Calu3 (cell line): ENCODE measurements around the gene HRG. TPM values are rescaled to one million over a fixed set of nuclear protein-coding genes. Genes with fewer than 3 reads are reported as not detected.

Source experiments
- BruUV-seq: library from RNA; stranded (reverse); fragments of 400-500 nt; replicated peaks from 2 replicates; lab custom pipeline; 2021; lab: Mats Ljungman, UMichigan
- CTCF ChIA-PET: fragments of 300-600 bp; sonication (Branson Sonifier 250); formaldehyde crosslinking; loops from one replicate; lab custom pipeline; 2022; ENCODE audit warnings: antibody characterized with exemption; lab: Charles Lee
- DNase-seq: peaks from one replicate; pipeline ENCODE4 v3.0.0; 2022
- H3K27ac Mint-ChIP-seq: one replicate; pipeline ENCODE4 v1.8.0; 2022; ENCODE audit warnings: mixed read lengths; ENCODE audit not compliant: unreplicated experiment
- H3K27me3 Mint-ChIP-seq: one replicate; pipeline ENCODE4 v1.8.0; 2022; ENCODE audit warnings: mixed read lengths; ENCODE audit not compliant: unreplicated experiment
- H3K36me3 Mint-ChIP-seq: one replicate; pipeline ENCODE4 v1.8.0; 2022; ENCODE audit warnings: mild to moderate bottlenecking, moderate library complexity, mixed read lengths; ENCODE audit not compliant: insufficient read depth, unreplicated experiment
- H3K4me1 Mint-ChIP-seq: one replicate; pipeline ENCODE4 v1.8.0; 2022; ENCODE audit warnings: mild to moderate bottlenecking, low read depth, mixed read lengths; ENCODE audit not compliant: unreplicated experiment
- H3K4me3 Mint-ChIP-seq: one replicate; pipeline ENCODE4 v1.8.0; 2022; ENCODE audit warnings: mild to moderate bottlenecking, low read depth, moderate library complexity, mixed read lengths; ENCODE audit not compliant: unreplicated experiment
- H3K9me3 Mint-ChIP-seq: one replicate; pipeline ENCODE4 v1.8.0; 2022; ENCODE audit warnings: low read depth, mixed read lengths; ENCODE audit not compliant: unreplicated experiment
- intact Hi-C: fragments of 100-400 bp; cut with micrococcal nuclease; formaldehyde crosslinking; loops from one replicate; pipeline ENCODE4 v1.10.0; 2022; ENCODE audit not compliant: unreplicated experiment
- total RNA-seq: library from RNA; stranded (reverse); gene quantifications from 2 replicates; pipeline ENCODE4 v1.2.3, GENCODE V29; 2022
- TF ChIP-seq, protein P1 (sequence below): fragments of 200-600 bp; IDR thresholded peaks from one replicate; pipeline ENCODE4 v1.8.0; 2022; ENCODE audit warnings: antibody characterized with exemption; ENCODE audit not compliant: unreplicated experiment

Gene HRG
- total RNA-seq, 1 experiment from 2014 or later = 0.40 TPM

DNA sequence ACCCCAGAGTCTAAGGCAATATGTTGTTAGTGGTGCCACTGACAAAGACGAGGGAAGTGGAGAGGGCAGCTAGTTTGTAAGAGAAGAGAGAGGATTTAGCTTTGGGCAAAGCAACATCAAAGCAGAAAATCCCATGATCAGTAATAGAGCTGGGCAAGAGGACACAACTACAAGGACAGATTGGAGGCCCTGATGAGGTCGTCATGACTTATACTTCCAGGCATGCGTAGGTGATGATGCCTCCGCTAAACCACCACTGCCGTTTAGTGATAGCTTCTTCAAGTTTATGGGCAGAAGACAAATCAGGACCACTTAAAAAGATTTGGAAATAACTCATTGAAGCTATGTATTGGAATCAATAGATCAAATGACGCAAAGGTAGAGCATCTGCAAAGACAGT lies 2.6 kb downstream of the HRG start:
- H3K27me3 Mint-ChIP-seq = no peaks in the 10 kb centered on the region
- CTCF ChIA-PET = no interaction called here
- peaks cover 42% of the 10 kb centered on the region for H3K4me1 Mint-ChIP-seq
- TF ChIP-seq, protein P1, sequence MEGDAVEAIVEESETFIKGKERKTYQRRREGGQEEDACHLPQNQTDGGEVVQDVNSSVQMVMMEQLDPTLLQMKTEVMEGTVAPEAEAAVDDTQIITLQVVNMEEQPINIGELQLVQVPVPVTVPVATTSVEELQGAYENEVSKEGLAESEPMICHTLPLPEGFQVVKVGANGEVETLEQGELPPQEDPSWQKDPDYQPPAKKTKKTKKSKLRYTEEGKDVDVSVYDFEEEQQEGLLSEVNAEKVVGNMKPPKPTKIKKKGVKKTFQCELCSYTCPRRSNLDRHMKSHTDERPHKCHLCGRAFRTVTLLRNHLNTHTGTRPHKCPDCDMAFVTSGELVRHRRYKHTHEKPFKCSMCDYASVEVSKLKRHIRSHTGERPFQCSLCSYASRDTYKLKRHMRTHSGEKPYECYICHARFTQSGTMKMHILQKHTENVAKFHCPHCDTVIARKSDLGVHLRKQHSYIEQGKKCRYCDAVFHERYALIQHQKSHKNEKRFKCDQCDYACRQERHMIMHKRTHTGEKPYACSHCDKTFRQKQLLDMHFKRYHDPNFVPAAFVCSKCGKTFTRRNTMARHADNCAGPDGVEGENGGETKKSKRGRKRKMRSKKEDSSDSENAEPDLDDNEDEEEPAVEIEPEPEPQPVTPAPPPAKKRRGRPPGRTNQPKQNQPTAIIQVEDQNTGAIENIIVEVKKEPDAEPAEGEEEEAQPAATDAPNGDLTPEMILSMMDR = no peak
- no TSS peak for BruUV-seq
- peaks cover 6% of the 10 kb centered on the region for H3K36me3 Mint-ChIP-seq
- no peak overlapping the region for H3K4me3 Mint-ChIP-seq
- DNase-seq = no peak
- peak overlapping the region; percentile 18 for H3K27ac Mint-ChIP-seq
- intact Hi-C loops = no loop called here
- peaks cover 9% of the 10 kb centered on the region for H3K9me3 Mint-ChIP-seq

DNA sequence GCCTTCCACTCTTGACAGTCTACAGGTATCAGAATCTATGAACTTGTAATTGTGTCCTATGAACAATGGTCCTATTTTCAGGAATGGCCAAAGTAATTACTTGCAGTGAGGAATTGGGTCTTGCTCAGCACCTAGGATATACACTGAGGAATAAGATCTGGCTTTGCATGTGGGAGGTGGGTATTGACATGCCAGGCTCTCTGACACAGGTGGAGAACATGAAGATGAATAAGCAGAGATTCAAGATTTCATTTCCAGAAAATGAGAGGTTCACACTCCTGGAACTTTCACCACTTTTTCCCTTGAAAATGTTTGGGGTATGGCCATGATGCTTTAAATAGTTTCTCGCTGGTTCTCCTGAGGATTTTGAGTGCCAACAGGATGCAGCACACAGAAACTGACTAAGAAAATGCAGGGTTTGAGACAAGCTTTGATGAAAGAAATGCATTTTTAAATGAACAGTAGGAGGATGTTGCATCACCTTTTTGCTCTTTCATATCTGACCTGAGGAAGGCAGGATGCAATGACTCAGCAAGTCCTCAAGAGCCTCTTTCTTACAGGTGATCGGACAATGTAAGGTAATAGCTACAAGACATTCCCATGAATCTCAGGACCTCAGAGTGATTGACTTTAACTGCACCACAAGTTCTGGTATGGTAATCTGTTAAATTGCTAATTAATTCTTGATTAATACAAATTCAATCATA lies 3.7 kb downstream of the HRG start:
- no TSS peak for BruUV-seq
- Mint-ChIP-seq H3K4me3 (no peak overlapping the region), H3K4me1 (peaks cover 31% of the 10 kb centered on the region), H3K36me3 (peaks cover 6% of the 10 kb centered on the region), H3K27me3 (no peaks in the 10 kb centered on the region), H3K9me3 (peaks cover 9% of the 10 kb centered on the region), H3K27ac (peak overlapping the region; percentile 83)
- intact Hi-C loops = no loop called here
- CTCF ChIA-PET = no interaction called here
- peak; percentile 41 for DNase-seq
- TF ChIP-seq, protein P1 = no peak

DNA sequence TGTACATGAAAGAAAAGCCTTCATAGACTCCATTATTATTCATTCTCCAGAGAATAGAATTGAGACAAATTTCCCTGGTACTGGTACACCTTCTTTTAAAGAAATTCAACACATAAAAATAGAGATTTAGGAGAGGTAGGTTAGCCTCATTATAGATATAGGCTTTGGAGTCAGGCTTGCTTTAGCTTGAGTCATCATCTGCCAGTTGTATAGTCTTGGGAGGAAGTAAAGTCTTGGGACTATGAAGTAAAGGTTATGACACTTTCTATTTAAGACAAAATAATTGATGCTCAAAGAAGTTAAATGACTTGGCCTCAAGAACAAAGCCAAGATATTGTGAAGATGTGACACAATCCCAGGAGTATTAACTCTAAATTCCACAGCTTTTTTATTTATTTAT lies 4.3 kb downstream of the HRG start:
- H3K4me3 Mint-ChIP-seq = no peak overlapping the region
- CTCF ChIA-PET = no interaction called here
- H3K9me3 Mint-ChIP-seq = peaks cover 9% of the 10 kb centered on the region
- peaks cover 6% of the 10 kb centered on the region for H3K36me3 Mint-ChIP-seq
- TSS peak; percentile 51 for BruUV-seq
- peak overlapping the region; percentile 83 for H3K27ac Mint-ChIP-seq
- intact Hi-C loops = no loop called here
- H3K27me3 Mint-ChIP-seq = no peaks in the 10 kb centered on the region
- no peak for DNase-seq
- H3K4me1 Mint-ChIP-seq = peaks cover 26% of the 10 kb centered on the region
- TF ChIP-seq, protein P1 = no peak

DNA sequence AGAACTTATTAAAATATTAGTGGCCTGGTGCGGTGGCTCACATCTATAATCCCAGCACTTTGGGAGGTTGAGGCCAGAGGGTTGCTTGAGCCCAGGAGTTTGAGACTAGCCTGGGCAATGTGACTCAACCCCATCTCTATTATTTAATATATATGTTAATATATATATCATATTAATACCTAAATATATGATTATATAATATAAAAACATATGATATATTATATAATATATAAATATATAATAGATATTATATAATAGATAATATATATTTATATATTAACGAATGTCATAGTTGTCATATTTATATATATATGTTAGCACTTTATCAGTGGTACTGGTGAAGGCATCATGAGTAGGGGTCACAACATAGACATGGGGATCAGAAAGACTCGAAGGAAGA lies 5.2 kb downstream of the HRG start:
- Mint-ChIP-seq H3K4me1 (peaks cover 19% of the 10 kb centered on the region), H3K9me3 (peaks cover 9% of the 10 kb centered on the region), H3K27me3 (no peaks in the 10 kb centered on the region), H3K36me3 (peaks cover 6% of the 10 kb centered on the region), H3K4me3 (no peak overlapping the region), H3K27ac (no peak overlapping the region)
- no TSS peak for BruUV-seq
- no peak for DNase-seq
- TF ChIP-seq, protein P1 = no peak
- intact Hi-C loops = no loop called here
- CTCF ChIA-PET = no interaction called here
